Glomerular visceral epithelial cell (primary cell): Measurements from ENCODE around the gene CYBA.

Experiments
- DNase-seq: peaks from one replicate; pipeline ENCODE4 v3.0.0-alpha.2; 2016; ENCODE audit errors: extremely low spot score

The CYBA gene

GRCh38 chr16:88631920-88632586, 18.8 kb downstream of the CYBA start:
- DNase-seq, result no peak

- DNase-seq, result no peak
These were observed 19.5 kb downstream of the CYBA start for GRCh38 chr16:88631384-88631783.

GRCh38 chr16:88630941-88631340, 19.9 kb downstream of the CYBA start:
- no peak for DNase-seq

GRCh38 chr16:88630433-88630832, 20.4 kb downstream of the CYBA start:
- no peak for DNase-seq

- DNase-seq, result no peak
These were observed 21.0 kb downstream of the CYBA start for GRCh38 chr16:88629835-88630234.

- DNase-seq, result no peak
These were observed 22.3 kb downstream of the CYBA start for GRCh38 chr16:88628512-88628974.

- no peak for DNase-seq
These were observed 23.1 kb downstream of the CYBA start for GRCh38 chr16:88627531-88628411.

- no peak for DNase-seq
These were observed 24.2 kb downstream of the CYBA start for GRCh38 chr16:88626646-88627045.

- DNase-seq, result no peak
These were observed 25.8 kb downstream of the CYBA start for GRCh38 chr16:88624977-88625576.

GRCh38 chr16:88624481-88624880, 26.4 kb downstream of the CYBA start:
- no peak for DNase-seq

- no peak for DNase-seq
These were observed 27.0 kb downstream of the CYBA start for GRCh38 chr16:88623858-88624257.

GRCh38 chr16:88622866-88623265, 28.0 kb downstream of the CYBA start:
- DNase-seq, result no peak

GRCh38 chr16:88622125-88622524, 28.7 kb downstream of the CYBA start:
- DNase-seq, result no peak

GRCh38 chr16:88619859-88620815, 30.7 kb downstream of the CYBA start:
- no peak for DNase-seq

GRCh38 chr16:88618956-88619667, 31.7 kb downstream of the CYBA start:
- DNase-seq, result no peak

GRCh38 chr16:88618182-88618955, 32.5 kb downstream of the CYBA start:
- DNase-seq, result no peak

GRCh38 chr16:88617268-88618031, 33.4 kb downstream of the CYBA start:
- no peak for DNase-seq

- DNase-seq, result no peak
These were observed 34.1 kb downstream of the CYBA start for GRCh38 chr16:88616736-88617135.

GRCh38 chr16:88616320-88616719, 34.5 kb downstream of the CYBA start:
- DNase-seq, result no peak
